ENCODE results near the gene MAP4K2. TPM values are rescaled to one million over a fixed set of nuclear protein-coding genes. Genes with fewer than 3 reads are reported as not detected.
A peak's percentile ranks its signal among the peaks of the same experiment; 100 is the strongest.

Gene MAP4K2
- total and polyA plus RNA-seq, 2 experiments from 2014 or later: 9.9 to 42.6 TPM

- H4K20me1 ChIP-seq (replicated peaks; ENCODE audit: insufficient read depth): no peaks in the 10 kb centered on the region
These were observed 57.9 kb downstream of the MAP4K2 start for GRCh38 chr11:64745189-64745520.

More at GRCh38 chr11:64745189-64745520, 57.9 kb downstream of the MAP4K2 start:
- Histone ChIP-seq H3K27me3 (ENCODE audit: insufficient read depth) (peaks cover 34% of the 10 kb centered on the region), H3K4me2 (peak overlapping the region; percentile 98), H3K79me2 (replicated peaks; ENCODE audit: insufficient read depth) (no peaks in the 10 kb centered on the region), H3K4me1 (ENCODE audit: insufficient read depth) (peaks cover 20% of the 10 kb centered on the region), H3K9me2 (ENCODE audit: insufficient read depth) (no peaks in the 10 kb centered on the region), H3K4me3 (peak overlapping the region; percentile 81), H3K36me3 (ENCODE audit: insufficient read depth) (no peaks in the 10 kb centered on the region), H3F3A (replicated peaks; ENCODE audit: low read depth) (peaks cover 18% of the 10 kb centered on the region), H2AFZ (peak overlapping the region; percentile 92), H3K27ac (ENCODE audit: low read depth) (no peak overlapping the region)
- TF ChIP-seq CREB1 (CRISPR knock-in tag; IDR thresholded peaks at IDR 0.05; ENCODE audit: low read depth): no peak
- TF ChIP-seq EZH2phosphoT487 (IDR thresholded peaks at IDR 0.05; ENCODE audit: unreplicated experiment): no peak
- no peak for TF ChIP-seq ETS1 (IDR thresholded peaks at IDR 0.05)
- TF ChIP-seq CTCF (conservative IDR thresholded peaks at IDR 0.05; ENCODE audit: low read depth in 2 of 2): no peak
- no peak for TF ChIP-seq POLR2AphosphoS5 (IDR thresholded peaks at IDR 0.05; ENCODE audit: low read depth)
- no peak for TF ChIP-seq STAT1 (IDR thresholded peaks at IDR 0.05; ENCODE audit: unreplicated experiment)
- TF ChIP-seq, protein P1, sequence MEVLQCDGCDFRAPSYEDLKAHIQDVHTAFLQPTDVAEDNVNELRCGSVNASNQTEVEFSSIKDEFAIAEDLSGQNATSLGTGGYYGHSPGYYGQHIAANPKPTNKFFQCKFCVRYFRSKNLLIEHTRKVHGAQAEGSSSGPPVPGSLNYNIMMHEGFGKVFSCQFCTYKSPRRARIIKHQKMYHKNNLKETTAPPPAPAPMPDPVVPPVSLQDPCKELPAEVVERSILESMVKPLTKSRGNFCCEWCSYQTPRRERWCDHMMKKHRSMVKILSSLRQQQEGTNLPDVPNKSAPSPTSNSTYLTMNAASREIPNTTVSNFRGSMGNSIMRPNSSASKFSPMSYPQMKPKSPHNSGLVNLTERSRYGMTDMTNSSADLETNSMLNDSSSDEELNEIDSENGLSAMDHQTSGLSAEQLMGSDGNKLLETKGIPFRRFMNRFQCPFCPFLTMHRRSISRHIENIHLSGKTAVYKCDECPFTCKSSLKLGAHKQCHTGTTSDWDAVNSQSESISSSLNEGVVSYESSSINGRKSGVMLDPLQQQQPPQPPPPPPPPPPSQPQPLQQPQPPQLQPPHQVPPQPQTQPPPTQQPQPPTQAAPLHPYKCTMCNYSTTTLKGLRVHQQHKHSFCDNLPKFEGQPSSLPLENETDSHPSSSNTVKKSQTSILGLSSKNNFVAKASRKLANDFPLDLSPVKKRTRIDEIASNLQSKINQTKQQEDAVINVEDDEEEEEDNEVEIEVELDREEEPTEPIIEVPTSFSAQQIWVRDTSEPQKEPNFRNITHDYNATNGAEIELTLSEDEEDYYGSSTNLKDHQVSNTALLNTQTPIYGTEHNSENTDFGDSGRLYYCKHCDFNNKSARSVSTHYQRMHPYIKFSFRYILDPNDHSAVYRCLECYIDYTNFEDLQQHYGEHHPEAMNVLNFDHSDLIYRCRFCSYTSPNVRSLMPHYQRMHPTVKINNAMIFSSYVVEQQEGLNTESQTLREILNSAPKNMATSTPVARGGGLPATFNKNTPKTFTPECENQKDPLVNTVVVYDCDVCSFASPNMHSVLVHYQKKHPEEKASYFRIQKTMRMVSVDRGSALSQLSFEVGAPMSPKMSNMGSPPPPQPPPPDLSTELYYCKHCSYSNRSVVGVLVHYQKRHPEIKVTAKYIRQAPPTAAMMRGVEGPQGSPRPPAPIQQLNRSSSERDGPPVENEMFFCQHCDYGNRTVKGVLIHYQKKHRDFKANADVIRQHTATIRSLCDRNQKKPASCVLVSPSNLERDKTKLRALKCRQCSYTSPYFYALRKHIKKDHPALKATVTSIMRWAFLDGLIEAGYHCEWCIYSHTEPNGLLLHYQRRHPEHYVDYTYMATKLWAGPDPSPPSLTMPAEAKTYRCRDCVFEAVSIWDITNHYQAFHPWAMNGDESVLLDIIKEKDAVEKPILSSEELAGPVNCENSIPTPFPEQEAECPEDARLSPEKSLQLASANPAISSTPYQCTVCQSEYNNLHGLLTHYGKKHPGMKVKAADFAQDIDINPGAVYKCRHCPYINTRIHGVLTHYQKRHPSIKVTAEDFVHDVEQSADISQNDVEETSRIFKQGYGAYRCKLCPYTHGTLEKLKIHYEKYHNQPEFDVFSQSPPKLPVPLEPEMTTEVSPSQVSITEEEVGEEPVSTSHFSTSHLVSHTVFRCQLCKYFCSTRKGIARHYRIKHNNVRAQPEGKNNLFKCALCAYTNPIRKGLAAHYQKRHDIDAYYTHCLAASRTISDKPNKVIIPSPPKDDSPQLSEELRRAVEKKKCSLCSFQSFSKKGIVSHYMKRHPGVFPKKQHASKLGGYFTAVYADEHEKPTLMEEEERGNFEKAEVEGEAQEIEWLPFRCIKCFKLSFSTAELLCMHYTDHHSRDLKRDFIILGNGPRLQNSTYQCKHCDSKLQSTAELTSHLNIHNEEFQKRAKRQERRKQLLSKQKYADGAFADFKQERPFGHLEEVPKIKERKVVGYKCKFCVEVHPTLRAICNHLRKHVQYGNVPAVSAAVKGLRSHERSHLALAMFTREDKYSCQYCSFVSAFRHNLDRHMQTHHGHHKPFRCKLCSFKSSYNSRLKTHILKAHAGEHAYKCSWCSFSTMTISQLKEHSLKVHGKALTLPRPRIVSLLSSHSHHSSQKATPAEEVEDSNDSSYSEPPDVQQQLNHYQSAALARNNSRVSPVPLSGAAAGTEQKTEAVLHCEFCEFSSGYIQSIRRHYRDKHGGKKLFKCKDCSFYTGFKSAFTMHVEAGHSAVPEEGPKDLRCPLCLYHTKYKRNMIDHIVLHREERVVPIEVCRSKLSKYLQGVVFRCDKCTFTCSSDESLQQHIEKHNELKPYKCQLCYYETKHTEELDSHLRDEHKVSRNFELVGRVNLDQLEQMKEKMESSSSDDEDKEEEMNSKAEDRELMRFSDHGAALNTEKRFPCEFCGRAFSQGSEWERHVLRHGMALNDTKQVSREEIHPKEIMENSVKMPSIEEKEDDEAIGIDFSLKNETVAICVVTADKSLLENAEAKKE (CRISPR knock-in tag; IDR thresholded peaks at IDR 0.05): no peak
- TF ChIP-seq EZH2 (IDR thresholded peaks at IDR 0.05; ENCODE audit: low read depth, unreplicated experiment): no peak
- no peak for TF ChIP-seq ZNF114 (CRISPR knock-in tag; IDR thresholded peaks at IDR 0.05)
- TF ChIP-seq JUNB (IDR thresholded peaks at IDR 0.05; ENCODE audit: unreplicated experiment): no peak
- TF ChIP-seq ZNF331 (CRISPR knock-in tag; IDR thresholded peaks at IDR 0.05; ENCODE audit: low read depth): no peak
- no peak for TF ChIP-seq NANOG (IDR thresholded peaks at IDR 0.05; ENCODE audit: borderline replicate concordance)
- TF ChIP-seq REST (IDR thresholded peaks at IDR 0.05; ENCODE audit: unreplicated experiment): no peak
- no peak overlapping the region for H3K27ac Mint-ChIP-seq
- H3K9me3 Mint-ChIP-seq: no peaks in the 10 kb centered on the region; the same call in 2 of the 3 replicates
- peak; percentile 70 for DNase-seq (ENCODE audit: low spot score)
- ATAC-seq: peak; percentile 2
- peaks cover 32% of the 10 kb centered on the region for H3K27me3 Mint-ChIP-seq (ENCODE audit: insufficient read depth, low read depth, poor library complexity)
- H3K36me3 Mint-ChIP-seq (ENCODE audit: low read depth): peaks cover 9% of the 10 kb centered on the region; the same call in 2 of the 3 replicates
- peaks cover 25% of the 10 kb centered on the region for H3K4me1 Mint-ChIP-seq
- peak overlapping the region; percentile 86 for H3K4me3 Mint-ChIP-seq
